OCI-LY3 (cell line): ENCODE results near the gene HCFC1R1.

ENCODE experiments used
- EZH2phosphoT487 ChIP-seq: fragments of 200-600 bp; shearing (Covaris generic); IDR thresholded peaks from 2 replicates; pipeline ENCODE4 v1.6.1; 2018; ENCODE audit warnings: antibody characterized with exemption, mixed run types, low read depth
- TF ChIP-seq, protein P1 (sequence below): fragments of 200-600, 300-600 bp; sonication (generic); IDR thresholded peaks from 2 replicates; pipeline ENCODE4 v1.5.1; 2014; ENCODE audit warnings: antibody characterized with exemption, low read length, low read depth

- TF ChIP-seq, protein P1, sequence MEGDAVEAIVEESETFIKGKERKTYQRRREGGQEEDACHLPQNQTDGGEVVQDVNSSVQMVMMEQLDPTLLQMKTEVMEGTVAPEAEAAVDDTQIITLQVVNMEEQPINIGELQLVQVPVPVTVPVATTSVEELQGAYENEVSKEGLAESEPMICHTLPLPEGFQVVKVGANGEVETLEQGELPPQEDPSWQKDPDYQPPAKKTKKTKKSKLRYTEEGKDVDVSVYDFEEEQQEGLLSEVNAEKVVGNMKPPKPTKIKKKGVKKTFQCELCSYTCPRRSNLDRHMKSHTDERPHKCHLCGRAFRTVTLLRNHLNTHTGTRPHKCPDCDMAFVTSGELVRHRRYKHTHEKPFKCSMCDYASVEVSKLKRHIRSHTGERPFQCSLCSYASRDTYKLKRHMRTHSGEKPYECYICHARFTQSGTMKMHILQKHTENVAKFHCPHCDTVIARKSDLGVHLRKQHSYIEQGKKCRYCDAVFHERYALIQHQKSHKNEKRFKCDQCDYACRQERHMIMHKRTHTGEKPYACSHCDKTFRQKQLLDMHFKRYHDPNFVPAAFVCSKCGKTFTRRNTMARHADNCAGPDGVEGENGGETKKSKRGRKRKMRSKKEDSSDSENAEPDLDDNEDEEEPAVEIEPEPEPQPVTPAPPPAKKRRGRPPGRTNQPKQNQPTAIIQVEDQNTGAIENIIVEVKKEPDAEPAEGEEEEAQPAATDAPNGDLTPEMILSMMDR = no peak
- no peak for TF ChIP-seq EZH2phosphoT487
These were observed 35.1 kb downstream of the HCFC1R1 start for GRCh38 chr16:2988590-2989099.
